Stimulated activated CD8-positive, alpha-beta memory T cell treated with anti-CD3 and anti-CD28 coated beads, Interleukin-4, amount 100 ng/mL, for 1 hour (primary cell): ENCODE measurements around the gene NPAS2.
A peak's percentile ranks its signal among the peaks of the same experiment; 100 is the strongest.

Experiments used
- DNase-seq, 2 donors: peaks; one replicate each; pipeline ENCODE4 v3.0.0-alpha.2; 2020; ENCODE audit warnings: low read depth in 2 of 2, low spot score in 1 of 2

NPAS2 gene

GRCh38 chr2:101004620-101005325, 184.8 kb downstream of the NPAS2 start:
- no peak for DNase-seq

GRCh38 chr2:101006065-101006715, 186.3 kb downstream of the NPAS2 start:
- DNase-seq: no peak

GRCh38 chr2:101007415-101008345, 187.7 kb downstream of the NPAS2 start:
- no peak for DNase-seq

GRCh38 chr2:101011152-101011551, 191.2 kb downstream of the NPAS2 start:
- no peak for DNase-seq

GRCh38 chr2:101012054-101012705, 192.2 kb downstream of the NPAS2 start:
- no peak for DNase-seq

GRCh38 chr2:101012706-101013181, 192.8 kb downstream of the NPAS2 start:
- peak in 1 of 2 donors; percentile 15 for DNase-seq

- DNase-seq: no peak
These were observed 194.4 kb downstream of the NPAS2 start for GRCh38 chr2:101014264-101014857.

- no peak for DNase-seq
These were observed 197.4 kb downstream of the NPAS2 start for GRCh38 chr2:101017371-101017770.

GRCh38 chr2:101018934-101019333, 199.0 kb downstream of the NPAS2 start:
- no peak for DNase-seq

GRCh38 chr2:101022221-101022620, 202.3 kb downstream of the NPAS2 start:
- DNase-seq: no peak

GRCh38 chr2:101023327-101024107, 203.6 kb downstream of the NPAS2 start:
- no peak for DNase-seq

- no peak for DNase-seq
These were observed 205.6 kb downstream of the NPAS2 start for GRCh38 chr2:101025561-101025960.

GRCh38 chr2:101026253-101026701, 206.3 kb downstream of the NPAS2 start:
- no peak for DNase-seq

- no peak for DNase-seq
These were observed 207.1 kb downstream of the NPAS2 start for GRCh38 chr2:101026923-101027469.

GRCh38 chr2:101027852-101028251, 207.9 kb downstream of the NPAS2 start:
- DNase-seq: no peak

- no peak for DNase-seq
These were observed 211.1 kb downstream of the NPAS2 start for GRCh38 chr2:101030866-101031554.

- DNase-seq: no peak
These were observed 212.3 kb downstream of the NPAS2 start for GRCh38 chr2:101032084-101032776.

GRCh38 chr2:101036562-101036961, 216.6 kb downstream of the NPAS2 start:
- no peak for DNase-seq
